ENCODE measurements around the gene GPC4.

DNA sequence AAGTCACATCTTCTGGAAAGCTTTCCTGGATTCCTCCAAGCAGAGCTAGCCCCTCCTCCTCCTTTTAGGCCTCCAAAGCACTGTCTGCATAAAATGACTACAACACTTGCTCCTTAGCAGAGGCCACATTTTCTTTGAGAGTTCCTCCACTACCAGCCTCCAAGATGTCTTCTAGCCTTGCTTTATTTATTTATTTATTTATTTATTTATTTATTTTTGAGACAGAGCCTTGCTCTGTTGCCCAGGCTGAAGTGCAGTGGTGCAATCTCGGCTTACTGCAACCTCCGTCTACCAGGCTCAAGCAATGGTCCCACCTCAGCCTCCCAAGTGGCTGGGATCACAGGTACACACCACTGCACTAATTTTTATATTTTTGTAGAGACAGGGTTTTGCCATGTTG lies 4.6 kb upstream of the GPC4 start:
- TF ChIP-seq, protein P1, sequence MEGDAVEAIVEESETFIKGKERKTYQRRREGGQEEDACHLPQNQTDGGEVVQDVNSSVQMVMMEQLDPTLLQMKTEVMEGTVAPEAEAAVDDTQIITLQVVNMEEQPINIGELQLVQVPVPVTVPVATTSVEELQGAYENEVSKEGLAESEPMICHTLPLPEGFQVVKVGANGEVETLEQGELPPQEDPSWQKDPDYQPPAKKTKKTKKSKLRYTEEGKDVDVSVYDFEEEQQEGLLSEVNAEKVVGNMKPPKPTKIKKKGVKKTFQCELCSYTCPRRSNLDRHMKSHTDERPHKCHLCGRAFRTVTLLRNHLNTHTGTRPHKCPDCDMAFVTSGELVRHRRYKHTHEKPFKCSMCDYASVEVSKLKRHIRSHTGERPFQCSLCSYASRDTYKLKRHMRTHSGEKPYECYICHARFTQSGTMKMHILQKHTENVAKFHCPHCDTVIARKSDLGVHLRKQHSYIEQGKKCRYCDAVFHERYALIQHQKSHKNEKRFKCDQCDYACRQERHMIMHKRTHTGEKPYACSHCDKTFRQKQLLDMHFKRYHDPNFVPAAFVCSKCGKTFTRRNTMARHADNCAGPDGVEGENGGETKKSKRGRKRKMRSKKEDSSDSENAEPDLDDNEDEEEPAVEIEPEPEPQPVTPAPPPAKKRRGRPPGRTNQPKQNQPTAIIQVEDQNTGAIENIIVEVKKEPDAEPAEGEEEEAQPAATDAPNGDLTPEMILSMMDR (IDR thresholded peaks at IDR 0.05) = no peak
- TF ChIP-seq EP300 (IDR thresholded peaks at IDR 0.05) = no peak
- TF ChIP-seq, protein P2, sequence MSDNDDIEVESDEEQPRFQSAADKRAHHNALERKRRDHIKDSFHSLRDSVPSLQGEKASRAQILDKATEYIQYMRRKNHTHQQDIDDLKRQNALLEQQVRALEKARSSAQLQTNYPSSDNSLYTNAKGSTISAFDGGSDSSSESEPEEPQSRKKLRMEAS (IDR thresholded peaks at IDR 0.05) = no peak

Data from A549 (cell line).